HCT116 (cell line): ENCODE measurements around the gene GPR107.

Source experiments
- CBX3 ChIP-seq: IDR thresholded peaks from 2 replicates; pipeline ENCODE4 v1.6.1; 2012; ENCODE audit warnings: low read depth
- POLR2A ChIP-seq: IDR thresholded peaks from 2 replicates; pipeline ENCODE4 v1.7.0; 2011; ENCODE audit warnings: borderline replicate concordance; ENCODE audit not compliant: insufficient read depth, insufficient read length; ENCODE audit errors: extremely low read depth
- POLR2AphosphoS5 ChIP-seq: IDR thresholded peaks from 2 replicates; pipeline ENCODE4 v1.6.1; 2011; ENCODE audit warnings: mild to moderate bottlenecking, low read depth, low read length, moderate library complexity
- RAD21 ChIP-seq: IDR thresholded peaks from 2 replicates; pipeline ENCODE4 v1.6.1; 2012; ENCODE audit warnings: low read depth, mild to moderate bottlenecking
- SIN3A ChIP-seq: IDR thresholded peaks from 2 replicates; pipeline ENCODE4 v1.6.1; 2012; ENCODE audit warnings: low read depth
- ZNF274 ChIP-seq: fragments of 200-500 bp; sonication (Bioruptor generic); IDR thresholded peaks from 2 replicates; pipeline ENCODE4 v1.6.1; 2014; ENCODE audit warnings: mild to moderate bottlenecking, low read depth, low read length, inconsistent platforms
- TF ChIP-seq, protein P1 (sequence below), 3 experiments: fragments of 200-600 bp in 1 of 3; sonication (generic) in 1 of 3; IDR thresholded peaks in 2 of 3; conservative IDR thresholded peaks in 1 of 3; 2 replicates each; pipeline ENCODE4 v1.5.1; 2012 to 2017; ENCODE audit warnings: low read depth in 2 of 3, low read length in 2 of 3, antibody characterized with exemption in 1 of 3, borderline replicate concordance in 1 of 3, control low read depth in 1 of 3, mild to moderate bottlenecking in 1 of 3, mixed read lengths in 1 of 3, mixed run types in 1 of 3, moderate library complexity in 1 of 3; ENCODE audit not compliant: insufficient read depth in 1 of 3

DNA sequence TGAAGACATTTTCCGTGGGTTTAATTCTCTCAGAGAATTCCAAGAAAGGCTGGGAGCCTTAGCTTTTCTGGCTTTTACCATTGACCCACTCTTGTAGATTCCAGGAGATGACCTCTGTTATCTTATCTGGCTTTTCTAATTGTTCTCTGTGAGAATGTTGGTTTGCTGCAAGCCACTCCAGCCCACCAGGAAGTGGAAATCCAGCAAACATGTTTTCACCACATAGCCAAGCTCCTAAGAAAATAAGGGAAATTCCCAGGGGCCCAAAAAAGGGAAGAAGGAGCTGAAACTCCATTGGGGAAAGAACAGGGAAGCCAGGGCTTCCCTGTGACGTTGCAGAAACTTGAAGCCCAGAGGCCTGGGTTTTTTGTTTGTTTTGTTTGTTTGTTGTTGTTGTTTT lies 19.7 kb downstream of the GPR107 start:
- TF ChIP-seq POLR2AphosphoS5 (no peak), RAD21 (no peak), ZNF274 (no peak), CBX3 (no peak), POLR2A (no peak), SIN3A (no peak)
- TF ChIP-seq, protein P1, sequence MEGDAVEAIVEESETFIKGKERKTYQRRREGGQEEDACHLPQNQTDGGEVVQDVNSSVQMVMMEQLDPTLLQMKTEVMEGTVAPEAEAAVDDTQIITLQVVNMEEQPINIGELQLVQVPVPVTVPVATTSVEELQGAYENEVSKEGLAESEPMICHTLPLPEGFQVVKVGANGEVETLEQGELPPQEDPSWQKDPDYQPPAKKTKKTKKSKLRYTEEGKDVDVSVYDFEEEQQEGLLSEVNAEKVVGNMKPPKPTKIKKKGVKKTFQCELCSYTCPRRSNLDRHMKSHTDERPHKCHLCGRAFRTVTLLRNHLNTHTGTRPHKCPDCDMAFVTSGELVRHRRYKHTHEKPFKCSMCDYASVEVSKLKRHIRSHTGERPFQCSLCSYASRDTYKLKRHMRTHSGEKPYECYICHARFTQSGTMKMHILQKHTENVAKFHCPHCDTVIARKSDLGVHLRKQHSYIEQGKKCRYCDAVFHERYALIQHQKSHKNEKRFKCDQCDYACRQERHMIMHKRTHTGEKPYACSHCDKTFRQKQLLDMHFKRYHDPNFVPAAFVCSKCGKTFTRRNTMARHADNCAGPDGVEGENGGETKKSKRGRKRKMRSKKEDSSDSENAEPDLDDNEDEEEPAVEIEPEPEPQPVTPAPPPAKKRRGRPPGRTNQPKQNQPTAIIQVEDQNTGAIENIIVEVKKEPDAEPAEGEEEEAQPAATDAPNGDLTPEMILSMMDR (IDR thresholded peaks at IDR 0.05 in 2 of 3, conservative IDR thresholded peaks at IDR 0.05 in 1 of 3; ENCODE audit: borderline replicate concordance in 1 of 3, insufficient read depth in 1 of 3, low read depth in 2 of 3, low read length in 2 of 3): no peak
